ENCODE data around the gene PDGFC. TPM values are rescaled to one million over a fixed set of nuclear protein-coding genes. Genes with fewer than 3 reads are reported as not detected.
A peak's percentile ranks its signal among the peaks of the same experiment; 100 is the strongest.

PDGFC gene
- polyA plus RNA-seq, 1 donor from 2014 or later: 3.8 TPM

GRCh38 chr4:156875055-156875454, 96.5 kb downstream of the PDGFC start:
- no peak for TF ChIP-seq CTCF (IDR thresholded peaks at IDR 0.05; ENCODE audit: poor library complexity, severe bottlenecking)
- TF ChIP-seq MXI1 (conservative IDR thresholded peaks at IDR 0.05; ENCODE audit: poor library complexity, severe bottlenecking): no peak
- no peak for TF ChIP-seq REST (IDR thresholded peaks at IDR 0.05; ENCODE audit: borderline replicate concordance)
- no peak for TF ChIP-seq EP300 (conservative IDR thresholded peaks at IDR 0.05; ENCODE audit: poor library complexity, severe bottlenecking)
- no peak for TF ChIP-seq TAF1 (IDR thresholded peaks at IDR 0.05; ENCODE audit: low read depth)
- no peak for TF ChIP-seq POLR2AphosphoS5 (IDR thresholded peaks at IDR 0.05)
- TF ChIP-seq SMC3 (conservative IDR thresholded peaks at IDR 0.05; ENCODE audit: poor library complexity): no peak
- no peak for TF ChIP-seq RAD21 (conservative IDR thresholded peaks at IDR 0.05)
- TF ChIP-seq EZH2 (IDR thresholded peaks at IDR 0.05; ENCODE audit: borderline replicate concordance, insufficient read depth, low read length, poor library complexity, severe bottlenecking): no peak
- Histone ChIP-seq H3K27ac (ENCODE audit: low read length) (no peak overlapping the region), H3K4me3 (ENCODE audit: low read length) (no peak overlapping the region), H3K4me2 (ENCODE audit: low read length) (no peak overlapping the region), H3F3A (ENCODE audit: insufficient read depth, low read length, poor library complexity, severe bottlenecking) (no peaks in the 10 kb centered on the region), H3K36me3 (ENCODE audit: insufficient read depth, low read length) (no peaks in the 10 kb centered on the region), H3K9me2 (ENCODE audit: insufficient read depth, low read length) (no peaks in the 10 kb centered on the region), H3K79me2 (replicated peaks; ENCODE audit: insufficient read depth, low read length) (no peaks in the 10 kb centered on the region), H4K20me1 (ENCODE audit: insufficient read depth) (no peaks in the 10 kb centered on the region), H3K9me3 (ENCODE audit: low read length) (no peaks in the 10 kb centered on the region), H2AFZ (ENCODE audit: low read depth, low read length) (no peak overlapping the region), H3K27me3 (ENCODE audit: insufficient read depth, low read depth, low read length) (no peaks in the 10 kb centered on the region), H3K9ac (ENCODE audit: low read length) (no peak overlapping the region)

DNA sequence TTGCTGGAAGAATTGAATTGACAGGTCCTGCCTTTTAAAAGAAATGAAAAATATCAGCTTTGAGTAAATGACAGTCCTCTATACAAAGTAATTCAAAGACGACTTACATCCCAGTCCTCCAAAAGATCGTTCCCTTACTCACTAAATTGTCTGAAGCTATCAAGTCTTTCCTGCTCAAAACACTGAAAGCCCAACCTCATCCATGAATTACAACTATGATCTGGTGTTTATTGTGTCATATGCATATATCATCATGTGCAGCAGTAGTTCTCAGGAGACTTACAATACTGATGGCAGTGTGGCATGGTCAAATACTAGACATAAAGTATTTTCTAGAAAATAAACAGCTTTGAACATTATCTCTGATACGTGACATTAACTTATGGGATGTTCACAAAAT, 97.8 kb downstream of the PDGFC start:
- Histone ChIP-seq H4K20me1 (ENCODE audit: insufficient read depth) (no peaks in the 10 kb centered on the region), H3K9ac (ENCODE audit: low read length) (no peak overlapping the region), H3K36me3 (ENCODE audit: insufficient read depth, low read length) (no peaks in the 10 kb centered on the region), H2AFZ (ENCODE audit: low read depth, low read length) (no peak overlapping the region), H3K9me2 (ENCODE audit: insufficient read depth, low read length) (no peaks in the 10 kb centered on the region), H3K79me2 (replicated peaks; ENCODE audit: insufficient read depth, low read length) (no peaks in the 10 kb centered on the region), H3F3A (ENCODE audit: insufficient read depth, low read length, poor library complexity, severe bottlenecking) (no peaks in the 10 kb centered on the region), H3K9me3 (ENCODE audit: low read length) (no peaks in the 10 kb centered on the region), H3K4me3 (ENCODE audit: low read length) (peak overlapping the region; percentile 18), H3K4me2 (ENCODE audit: low read length) (no peak overlapping the region), H3K27ac (ENCODE audit: low read length) (peak overlapping the region; percentile 19), H3K27me3 (ENCODE audit: insufficient read depth, low read depth, low read length) (no peaks in the 10 kb centered on the region)
- TF ChIP-seq MXI1 (conservative IDR thresholded peaks at IDR 0.05; ENCODE audit: poor library complexity, severe bottlenecking): no peak
- peak; percentile 50 for TF ChIP-seq POLR2AphosphoS5 (IDR thresholded peaks at IDR 0.05)
- TF ChIP-seq EP300 (conservative IDR thresholded peaks at IDR 0.05; ENCODE audit: poor library complexity, severe bottlenecking): peak; percentile 64

DNA sequence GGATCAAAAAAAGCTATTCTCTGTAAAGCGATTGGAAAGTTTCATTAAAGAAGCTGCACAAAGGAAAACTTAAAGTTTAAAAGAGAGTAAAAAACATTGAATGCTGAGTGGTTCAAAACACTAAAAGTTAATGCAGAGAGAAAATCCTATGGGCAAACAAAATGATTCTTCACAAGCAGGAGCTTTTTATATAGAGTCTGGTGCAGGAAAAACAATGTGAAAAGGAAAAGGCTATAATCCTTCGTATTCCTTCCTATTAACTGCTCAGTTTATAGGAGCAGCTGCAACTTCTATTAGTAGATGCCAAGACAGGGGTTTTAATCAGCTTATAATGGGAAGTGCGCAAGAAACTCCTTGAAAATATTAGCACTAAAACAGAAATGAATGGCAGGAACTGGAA, 100.7 kb downstream of the PDGFC start:
- H3F3A ChIP-seq (ENCODE audit: insufficient read depth, low read length, poor library complexity, severe bottlenecking): no peaks in the 10 kb centered on the region
- no peaks in the 10 kb centered on the region for H3K79me2 ChIP-seq (replicated peaks; ENCODE audit: insufficient read depth, low read length)
- no peak for TF ChIP-seq SMC3 (conservative IDR thresholded peaks at IDR 0.05; ENCODE audit: poor library complexity)
- TF ChIP-seq TAF1 (IDR thresholded peaks at IDR 0.05; ENCODE audit: low read depth): no peak
- TF ChIP-seq EP300 (conservative IDR thresholded peaks at IDR 0.05; ENCODE audit: poor library complexity, severe bottlenecking): no peak
- no peak for TF ChIP-seq MXI1 (conservative IDR thresholded peaks at IDR 0.05; ENCODE audit: poor library complexity, severe bottlenecking)
- no peak for TF ChIP-seq EZH2 (IDR thresholded peaks at IDR 0.05; ENCODE audit: borderline replicate concordance, insufficient read depth, low read length, poor library complexity, severe bottlenecking)
- no peak for TF ChIP-seq CTCF (IDR thresholded peaks at IDR 0.05; ENCODE audit: poor library complexity, severe bottlenecking)
- TF ChIP-seq POLR2AphosphoS5 (IDR thresholded peaks at IDR 0.05): no peak
- no peak for TF ChIP-seq REST (IDR thresholded peaks at IDR 0.05; ENCODE audit: borderline replicate concordance)
- no peak for TF ChIP-seq RAD21 (conservative IDR thresholded peaks at IDR 0.05)
- H3K9me2 ChIP-seq (ENCODE audit: insufficient read depth, low read length): no peaks in the 10 kb centered on the region
- H2AFZ ChIP-seq (ENCODE audit: low read depth, low read length): no peak overlapping the region
- H4K20me1 ChIP-seq (ENCODE audit: insufficient read depth): no peaks in the 10 kb centered on the region
- no peak overlapping the region for H3K27ac ChIP-seq (ENCODE audit: low read length)
- H3K9ac ChIP-seq (ENCODE audit: low read length): no peak overlapping the region
- no peaks in the 10 kb centered on the region for H3K36me3 ChIP-seq (ENCODE audit: insufficient read depth, low read length)
- H3K27me3 ChIP-seq (ENCODE audit: insufficient read depth, low read depth, low read length): no peaks in the 10 kb centered on the region
- H3K4me3 ChIP-seq (ENCODE audit: low read length): no peak overlapping the region
- no peaks in the 10 kb centered on the region for H3K9me3 ChIP-seq (ENCODE audit: low read length)
- H3K4me2 ChIP-seq (ENCODE audit: low read length): no peak overlapping the region
